GM23338 (cell line): ENCODE data around the gene CABYR. TPM values are rescaled to one million over a fixed set of nuclear protein-coding genes. Genes with fewer than 3 reads are reported as not detected.

ENCODE experiments used
- ATAC-seq: fragments of 200-7000 bp; cut with Tn5 transposase; 3 replicates; pipeline ENCODE4 v1.9.1; 2020
- DNase-seq: peaks from one replicate; pipeline ENCODE4 v3.0.0-alpha.2; 2015; ENCODE audit warnings: low spot score
- H2AFZ ChIP-seq: fragments of 200-600 bp; sonication (generic); 2 replicates; pipeline ENCODE4 v1.8.0; 2016; ENCODE audit warnings: antibody characterized with exemption, mild to moderate bottlenecking, moderate library complexity
- H3F3A ChIP-seq: fragments of 200-600 bp; sonication (generic); replicated peaks from 2 replicates; pipeline ENCODE4 v1.8.0; 2017; ENCODE audit warnings: antibody characterized with exemption, mixed run types, low read depth
- H3K27ac ChIP-seq: fragments of 200-600 bp; sonication (generic); 2 replicates; pipeline ENCODE4 v1.6.1; 2016; ENCODE audit warnings: low read depth
- H3K27me3 ChIP-seq: fragments of 200-600 bp; sonication (generic); 2 replicates; pipeline ENCODE4 v1.8.0; 2016; ENCODE audit warnings: mild to moderate bottlenecking, mixed run types, moderate library complexity; ENCODE audit not compliant: insufficient read depth
- H3K36me3 ChIP-seq: fragments of 200-600 bp; sonication (generic); 2 replicates; pipeline ENCODE4 v1.8.0; 2016; ENCODE audit warnings: mild to moderate bottlenecking; ENCODE audit not compliant: insufficient read depth
- H3K4me1 ChIP-seq: fragments of 200-600 bp; sonication (generic); 2 replicates; pipeline ENCODE4 v1.8.0; 2016; ENCODE audit warnings: mild to moderate bottlenecking, moderate library complexity; ENCODE audit not compliant: insufficient read depth
- H3K4me2 ChIP-seq: fragments of 200-600 bp; sonication (generic); 2 replicates; pipeline ENCODE4 v1.7.1; 2017; ENCODE audit warnings: mixed run types
- H3K4me3 ChIP-seq: fragments of 200-600 bp; sonication (generic); 2 replicates; pipeline ENCODE4 v1.6.1; 2016; ENCODE audit warnings: mixed run types
- H3K79me2 ChIP-seq: fragments of 200-600 bp; sonication (generic); replicated peaks from 2 replicates; pipeline ENCODE4 v1.8.0; 2017; ENCODE audit warnings: mild to moderate bottlenecking; ENCODE audit not compliant: insufficient read depth
- H3K9me2 ChIP-seq: fragments of 200-600 bp; sonication (generic); 2 replicates; pipeline ENCODE4 v1.8.0; 2017; ENCODE audit not compliant: insufficient read depth
- H4K20me1 ChIP-seq: fragments of 200-600 bp; sonication (generic); replicated peaks from 2 replicates; pipeline ENCODE4 v1.8.0; 2017; ENCODE audit warnings: mild to moderate bottlenecking; ENCODE audit not compliant: insufficient read depth
- H3K27ac Mint-ChIP-seq: 2 replicates; pipeline ENCODE4 v1.8.0; 2020; ENCODE audit warnings: inconsistent platforms, mild to moderate bottlenecking, moderate library complexity, mixed read lengths
- H3K27me3 Mint-ChIP-seq: 3 replicates; pipeline ENCODE4 v1.8.0; 2022; ENCODE audit warnings: low read depth, mild to moderate bottlenecking, moderate library complexity, mixed read lengths, inconsistent platforms; ENCODE audit not compliant: insufficient read depth, poor library complexity
- H3K36me3 Mint-ChIP-seq: 3 replicates; pipeline ENCODE4 v1.8.0; 2021; ENCODE audit warnings: low read depth, mild to moderate bottlenecking, inconsistent platforms, moderate library complexity, mixed read lengths
- H3K4me1 Mint-ChIP-seq: 3 replicates; pipeline ENCODE4 v1.8.0; 2020; ENCODE audit warnings: mild to moderate bottlenecking, inconsistent platforms, mixed read lengths
- H3K4me3 Mint-ChIP-seq: 3 replicates; pipeline ENCODE4 v1.8.0; 2021; ENCODE audit warnings: moderate library complexity, mild to moderate bottlenecking, inconsistent platforms, mixed read lengths
- H3K9me3 Mint-ChIP-seq: 3 replicates; pipeline ENCODE4 v1.8.0; 2020; ENCODE audit warnings: moderate library complexity, mild to moderate bottlenecking, inconsistent platforms, mixed read lengths
- CREB1 ChIP-seq: fragments of 250-450 bp; sonication (Bioruptor Pico); IDR thresholded peaks from 2 replicates; pipeline ENCODE4 v1.5.0; 2020; ENCODE audit warnings: low read depth, mild to moderate bottlenecking, moderate library complexity
- EZH2 ChIP-seq: fragments of 200-600 bp; sonication (generic); IDR thresholded peaks from one replicate; pipeline ENCODE4 v1.8.0; 2017; ENCODE audit warnings: antibody characterized with exemption, mild to moderate bottlenecking, low read depth; ENCODE audit not compliant: unreplicated experiment
- EZH2phosphoT487 ChIP-seq: fragments of 200-600 bp; sonication (generic); IDR thresholded peaks from one replicate; pipeline ENCODE4 v1.8.1; 2018; ENCODE audit warnings: antibody characterized with exemption; ENCODE audit not compliant: unreplicated experiment
- JUNB ChIP-seq: IDR thresholded peaks from one replicate; pipeline ENCODE4 v1.6.1; 2016; ENCODE audit warnings: antibody characterized with exemption; ENCODE audit not compliant: unreplicated experiment
- NANOG ChIP-seq: IDR thresholded peaks from 2 replicates; pipeline ENCODE4 v1.6.1; 2016; ENCODE audit warnings: antibody characterized with exemption, borderline replicate concordance
- POLR2AphosphoS5 ChIP-seq: IDR thresholded peaks from 2 replicates; pipeline ENCODE4 v1.6.1; 2016; ENCODE audit warnings: antibody characterized with exemption, low read depth
- STAT1 ChIP-seq: IDR thresholded peaks from one replicate; pipeline ENCODE4 v1.6.1; 2016; ENCODE audit warnings: antibody characterized with exemption; ENCODE audit not compliant: unreplicated experiment
- ZNF114 ChIP-seq: fragments of 250-450 bp; sonication (Bioruptor Pico); IDR thresholded peaks from 2 replicates; pipeline ENCODE4 v1.5.0; 2020; ENCODE audit warnings: mild to moderate bottlenecking, moderate library complexity
- ZNF331 ChIP-seq: fragments of 250-450 bp; sonication (Bioruptor Pico); IDR thresholded peaks from 2 replicates; pipeline ENCODE4 v1.5.0; 2020; ENCODE audit warnings: low read depth, mild to moderate bottlenecking, moderate library complexity
- polyA plus RNA-seq: library from polyadenylated mRNA; unstranded; fragments of >200 nt; fragmentation: Nextera tagmentation; extraction: Ambion mirVana; gene quantifications from 2 replicates; pipeline ENCODE4 v1.2.1, GENCODE V29; 2016
- total RNA-seq: library from RNA; depleted of rRNA; stranded (reverse); fragments of >200 nt; shearing (Covaris generic); gene quantifications from 2 replicates; pipeline ENCODE4 v1.2.3, GENCODE V29; 2014
- TF ChIP-seq, protein P1 (sequence below): IDR thresholded peaks from 2 replicates; pipeline ENCODE4 v1.6.1; 2016; ENCODE audit warnings: antibody characterized with exemption
- TF ChIP-seq, protein P2 (sequence below): fragments of 250-450 bp; sonication (Bioruptor Pico); IDR thresholded peaks from 2 replicates; pipeline ENCODE4 v1.5.0; 2020; ENCODE audit warnings: mild to moderate bottlenecking, moderate library complexity
- TF ChIP-seq, protein P3 (sequence below), 2 experiments: fragments of 200-600 bp in 1 of 2; sonication (generic) in 1 of 2; conservative IDR thresholded peaks; 2 replicates each; pipeline versions ENCODE4 v1.5.1 to v1.6.1; 2016 to 2017; ENCODE audit warnings: antibody characterized with exemption in 2 of 2, low read depth in 2 of 2, mild to moderate bottlenecking in 2 of 2, moderate library complexity in 1 of 2

The CABYR gene
- total and polyA plus RNA-seq, 2 experiments from 2014 or later = 24.0 to 48.4 TPM

DNA sequence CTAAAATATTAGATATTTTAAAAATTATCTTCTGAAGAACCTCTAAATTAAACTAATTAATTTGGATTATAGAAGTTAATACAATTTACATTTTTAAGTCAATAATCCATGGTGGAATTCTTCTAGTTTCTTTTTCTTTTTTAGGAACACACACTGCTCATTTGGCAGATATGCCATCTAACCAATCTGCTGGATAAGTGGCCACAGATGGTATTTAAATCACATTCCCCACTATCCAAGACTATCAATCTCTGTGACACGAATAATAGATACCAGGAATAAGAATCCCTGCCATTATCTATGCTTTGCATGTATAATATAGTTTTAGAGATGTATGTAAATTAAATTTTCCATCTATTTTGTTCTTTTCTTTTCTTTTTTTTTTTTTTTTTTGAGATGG is 58.5 kb downstream of the CABYR start:
- no peak overlapping the region for H3K4me3 Mint-ChIP-seq
- TF ChIP-seq, protein P1, sequence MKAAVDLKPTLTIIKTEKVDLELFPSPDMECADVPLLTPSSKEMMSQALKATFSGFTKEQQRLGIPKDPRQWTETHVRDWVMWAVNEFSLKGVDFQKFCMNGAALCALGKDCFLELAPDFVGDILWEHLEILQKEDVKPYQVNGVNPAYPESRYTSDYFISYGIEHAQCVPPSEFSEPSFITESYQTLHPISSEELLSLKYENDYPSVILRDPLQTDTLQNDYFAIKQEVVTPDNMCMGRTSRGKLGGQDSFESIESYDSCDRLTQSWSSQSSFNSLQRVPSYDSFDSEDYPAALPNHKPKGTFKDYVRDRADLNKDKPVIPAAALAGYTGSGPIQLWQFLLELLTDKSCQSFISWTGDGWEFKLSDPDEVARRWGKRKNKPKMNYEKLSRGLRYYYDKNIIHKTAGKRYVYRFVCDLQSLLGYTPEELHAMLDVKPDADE = no peak
- TF ChIP-seq POLR2AphosphoS5 = no peak
- TF ChIP-seq NANOG = no peak
- TF ChIP-seq, protein P2, sequence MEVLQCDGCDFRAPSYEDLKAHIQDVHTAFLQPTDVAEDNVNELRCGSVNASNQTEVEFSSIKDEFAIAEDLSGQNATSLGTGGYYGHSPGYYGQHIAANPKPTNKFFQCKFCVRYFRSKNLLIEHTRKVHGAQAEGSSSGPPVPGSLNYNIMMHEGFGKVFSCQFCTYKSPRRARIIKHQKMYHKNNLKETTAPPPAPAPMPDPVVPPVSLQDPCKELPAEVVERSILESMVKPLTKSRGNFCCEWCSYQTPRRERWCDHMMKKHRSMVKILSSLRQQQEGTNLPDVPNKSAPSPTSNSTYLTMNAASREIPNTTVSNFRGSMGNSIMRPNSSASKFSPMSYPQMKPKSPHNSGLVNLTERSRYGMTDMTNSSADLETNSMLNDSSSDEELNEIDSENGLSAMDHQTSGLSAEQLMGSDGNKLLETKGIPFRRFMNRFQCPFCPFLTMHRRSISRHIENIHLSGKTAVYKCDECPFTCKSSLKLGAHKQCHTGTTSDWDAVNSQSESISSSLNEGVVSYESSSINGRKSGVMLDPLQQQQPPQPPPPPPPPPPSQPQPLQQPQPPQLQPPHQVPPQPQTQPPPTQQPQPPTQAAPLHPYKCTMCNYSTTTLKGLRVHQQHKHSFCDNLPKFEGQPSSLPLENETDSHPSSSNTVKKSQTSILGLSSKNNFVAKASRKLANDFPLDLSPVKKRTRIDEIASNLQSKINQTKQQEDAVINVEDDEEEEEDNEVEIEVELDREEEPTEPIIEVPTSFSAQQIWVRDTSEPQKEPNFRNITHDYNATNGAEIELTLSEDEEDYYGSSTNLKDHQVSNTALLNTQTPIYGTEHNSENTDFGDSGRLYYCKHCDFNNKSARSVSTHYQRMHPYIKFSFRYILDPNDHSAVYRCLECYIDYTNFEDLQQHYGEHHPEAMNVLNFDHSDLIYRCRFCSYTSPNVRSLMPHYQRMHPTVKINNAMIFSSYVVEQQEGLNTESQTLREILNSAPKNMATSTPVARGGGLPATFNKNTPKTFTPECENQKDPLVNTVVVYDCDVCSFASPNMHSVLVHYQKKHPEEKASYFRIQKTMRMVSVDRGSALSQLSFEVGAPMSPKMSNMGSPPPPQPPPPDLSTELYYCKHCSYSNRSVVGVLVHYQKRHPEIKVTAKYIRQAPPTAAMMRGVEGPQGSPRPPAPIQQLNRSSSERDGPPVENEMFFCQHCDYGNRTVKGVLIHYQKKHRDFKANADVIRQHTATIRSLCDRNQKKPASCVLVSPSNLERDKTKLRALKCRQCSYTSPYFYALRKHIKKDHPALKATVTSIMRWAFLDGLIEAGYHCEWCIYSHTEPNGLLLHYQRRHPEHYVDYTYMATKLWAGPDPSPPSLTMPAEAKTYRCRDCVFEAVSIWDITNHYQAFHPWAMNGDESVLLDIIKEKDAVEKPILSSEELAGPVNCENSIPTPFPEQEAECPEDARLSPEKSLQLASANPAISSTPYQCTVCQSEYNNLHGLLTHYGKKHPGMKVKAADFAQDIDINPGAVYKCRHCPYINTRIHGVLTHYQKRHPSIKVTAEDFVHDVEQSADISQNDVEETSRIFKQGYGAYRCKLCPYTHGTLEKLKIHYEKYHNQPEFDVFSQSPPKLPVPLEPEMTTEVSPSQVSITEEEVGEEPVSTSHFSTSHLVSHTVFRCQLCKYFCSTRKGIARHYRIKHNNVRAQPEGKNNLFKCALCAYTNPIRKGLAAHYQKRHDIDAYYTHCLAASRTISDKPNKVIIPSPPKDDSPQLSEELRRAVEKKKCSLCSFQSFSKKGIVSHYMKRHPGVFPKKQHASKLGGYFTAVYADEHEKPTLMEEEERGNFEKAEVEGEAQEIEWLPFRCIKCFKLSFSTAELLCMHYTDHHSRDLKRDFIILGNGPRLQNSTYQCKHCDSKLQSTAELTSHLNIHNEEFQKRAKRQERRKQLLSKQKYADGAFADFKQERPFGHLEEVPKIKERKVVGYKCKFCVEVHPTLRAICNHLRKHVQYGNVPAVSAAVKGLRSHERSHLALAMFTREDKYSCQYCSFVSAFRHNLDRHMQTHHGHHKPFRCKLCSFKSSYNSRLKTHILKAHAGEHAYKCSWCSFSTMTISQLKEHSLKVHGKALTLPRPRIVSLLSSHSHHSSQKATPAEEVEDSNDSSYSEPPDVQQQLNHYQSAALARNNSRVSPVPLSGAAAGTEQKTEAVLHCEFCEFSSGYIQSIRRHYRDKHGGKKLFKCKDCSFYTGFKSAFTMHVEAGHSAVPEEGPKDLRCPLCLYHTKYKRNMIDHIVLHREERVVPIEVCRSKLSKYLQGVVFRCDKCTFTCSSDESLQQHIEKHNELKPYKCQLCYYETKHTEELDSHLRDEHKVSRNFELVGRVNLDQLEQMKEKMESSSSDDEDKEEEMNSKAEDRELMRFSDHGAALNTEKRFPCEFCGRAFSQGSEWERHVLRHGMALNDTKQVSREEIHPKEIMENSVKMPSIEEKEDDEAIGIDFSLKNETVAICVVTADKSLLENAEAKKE (CRISPR knock-in tag) = no peak
- Histone ChIP-seq H3K4me3 (no peak overlapping the region), H4K20me1 (peaks cover 4% of the 10 kb centered on the region), H3K27ac (no peak overlapping the region), H3K9me2 (no peaks in the 10 kb centered on the region), H3K36me3 (no peaks in the 10 kb centered on the region), H3K79me2 (no peaks in the 10 kb centered on the region), H3K4me1 (no peaks in the 10 kb centered on the region), H3F3A (no peaks in the 10 kb centered on the region), H3K4me2 (no peak overlapping the region), H2AFZ (no peak overlapping the region), H3K27me3 (no peaks in the 10 kb centered on the region)
- peaks cover 12% of the 10 kb centered on the region for H3K4me1 Mint-ChIP-seq
- H3K9me3 Mint-ChIP-seq = no peaks in the 10 kb centered on the region
- ATAC-seq (no peak), DNase-seq (no peak)
- no peaks in the 10 kb centered on the region; the same call in 2 of the 3 replicates for H3K36me3 Mint-ChIP-seq
- peaks cover 5% of the 10 kb centered on the region for H3K27me3 Mint-ChIP-seq
- H3K27ac Mint-ChIP-seq = no peak overlapping the region

DNA sequence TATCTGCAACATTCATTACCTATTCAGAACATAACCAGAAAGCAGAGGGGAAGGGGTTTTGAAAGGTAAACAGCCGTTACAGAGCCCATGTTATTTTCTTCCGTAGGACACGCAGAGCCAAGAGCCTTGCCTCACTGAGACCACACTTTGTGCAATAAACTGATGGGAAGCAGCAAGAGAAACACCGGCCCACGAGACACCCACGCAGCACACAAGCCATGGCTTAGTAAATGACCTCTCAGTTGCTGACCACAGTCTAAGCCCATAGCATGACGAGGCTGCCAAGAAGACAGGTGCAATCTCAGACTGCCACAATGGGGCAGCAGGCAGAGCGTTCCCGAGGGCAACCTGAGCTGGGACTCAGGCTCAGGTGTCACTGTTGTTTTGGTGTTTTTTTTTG is 59.6 kb downstream of the CABYR start:
- no peaks in the 10 kb centered on the region for H3K9me2 ChIP-seq
- TF ChIP-seq EZH2phosphoT487 = no peak
- TF ChIP-seq EZH2 = no peak
- TF ChIP-seq JUNB = no peak
- TF ChIP-seq STAT1 = no peak
- TF ChIP-seq, protein P3, sequence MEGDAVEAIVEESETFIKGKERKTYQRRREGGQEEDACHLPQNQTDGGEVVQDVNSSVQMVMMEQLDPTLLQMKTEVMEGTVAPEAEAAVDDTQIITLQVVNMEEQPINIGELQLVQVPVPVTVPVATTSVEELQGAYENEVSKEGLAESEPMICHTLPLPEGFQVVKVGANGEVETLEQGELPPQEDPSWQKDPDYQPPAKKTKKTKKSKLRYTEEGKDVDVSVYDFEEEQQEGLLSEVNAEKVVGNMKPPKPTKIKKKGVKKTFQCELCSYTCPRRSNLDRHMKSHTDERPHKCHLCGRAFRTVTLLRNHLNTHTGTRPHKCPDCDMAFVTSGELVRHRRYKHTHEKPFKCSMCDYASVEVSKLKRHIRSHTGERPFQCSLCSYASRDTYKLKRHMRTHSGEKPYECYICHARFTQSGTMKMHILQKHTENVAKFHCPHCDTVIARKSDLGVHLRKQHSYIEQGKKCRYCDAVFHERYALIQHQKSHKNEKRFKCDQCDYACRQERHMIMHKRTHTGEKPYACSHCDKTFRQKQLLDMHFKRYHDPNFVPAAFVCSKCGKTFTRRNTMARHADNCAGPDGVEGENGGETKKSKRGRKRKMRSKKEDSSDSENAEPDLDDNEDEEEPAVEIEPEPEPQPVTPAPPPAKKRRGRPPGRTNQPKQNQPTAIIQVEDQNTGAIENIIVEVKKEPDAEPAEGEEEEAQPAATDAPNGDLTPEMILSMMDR (conservative IDR thresholded peaks at IDR 0.05; ENCODE audit: low read depth in 2 of 2) = no peak; a peak in 1 of 4 replicates
- no peak for TF ChIP-seq ZNF114 (CRISPR knock-in tag)
- no peak for TF ChIP-seq CREB1 (CRISPR knock-in tag)
- TF ChIP-seq NANOG = no peak
- TF ChIP-seq POLR2AphosphoS5 = no peak
- TF ChIP-seq, protein P1 = no peak
- no peak for TF ChIP-seq ZNF331

More for the DNA sequence above, 59.6 kb downstream of the CABYR start:
- ATAC-seq = peak; percentile 54
- peaks cover 7% of the 10 kb centered on the region for H3K4me1 Mint-ChIP-seq
- H3K36me3 Mint-ChIP-seq = no peaks in the 10 kb centered on the region
- H3K4me3 Mint-ChIP-seq = no peak overlapping the region
- H4K20me1 ChIP-seq = peaks cover 4% of the 10 kb centered on the region; the same call in 1 of the 2 replicates
- H3K4me2 ChIP-seq = no peak overlapping the region
- no peak overlapping the region for H3K27ac ChIP-seq
- H3K9me3 Mint-ChIP-seq = no peaks in the 10 kb centered on the region
- H3K4me1 ChIP-seq = no peaks in the 10 kb centered on the region
- H3K36me3 ChIP-seq = no peaks in the 10 kb centered on the region
- H3K27me3 ChIP-seq = no peaks in the 10 kb centered on the region
- H3K27ac Mint-ChIP-seq = no peak overlapping the region
- H3K79me2 ChIP-seq = no peaks in the 10 kb centered on the region
- H3K4me3 ChIP-seq = no peak overlapping the region
- no peak for DNase-seq
- H3K27me3 Mint-ChIP-seq = no peaks in the 10 kb centered on the region
- H3F3A ChIP-seq = no peaks in the 10 kb centered on the region
- no peak overlapping the region for H2AFZ ChIP-seq
